Cardiac septum (tissue), 1 donor: ENCODE measurements around the gene ADGRA1. TPM values are rescaled to one million over a fixed set of nuclear protein-coding genes. Genes with fewer than 3 reads are reported as not detected.
"Not testable (repeated sequence)": the region's sequence is repeated elsewhere in the genome, so short reads cannot be mapped to it uniquely, and the experiment has no call there.

ENCODE experiments used
- DNase-seq: peaks from one replicate; pipeline ENCODE4 v3.0.0-alpha.2; 2020; ENCODE audit warnings: low spot score
- intact Hi-C: fragments of 100-400 bp; cut with DNase I; formaldehyde crosslinking; loops from one replicate; pipeline ENCODE4 v1.14.0; 2022
- total RNA-seq: library from RNA; stranded (reverse); fragmentation: NEBNext Ultra II Directional; extraction: Animal tissue kit (Norgen Biotek cat#: 25700); gene quantifications from one replicate; pipeline ENCODE4 v1.2.1, GENCODE V29; 2021
- donor health status: DM: no; HTN: no; CAD: no.

Gene ADGRA1
- total RNA-seq, 1 donor from 2014 or later, result 0.19 TPM

GRCh38 chr10:133165556-133166503 lies 78.1 kb downstream of the ADGRA1 start:
- peak; percentile 69 for DNase-seq
- intact Hi-C loops, result no loop called here

DNA sequence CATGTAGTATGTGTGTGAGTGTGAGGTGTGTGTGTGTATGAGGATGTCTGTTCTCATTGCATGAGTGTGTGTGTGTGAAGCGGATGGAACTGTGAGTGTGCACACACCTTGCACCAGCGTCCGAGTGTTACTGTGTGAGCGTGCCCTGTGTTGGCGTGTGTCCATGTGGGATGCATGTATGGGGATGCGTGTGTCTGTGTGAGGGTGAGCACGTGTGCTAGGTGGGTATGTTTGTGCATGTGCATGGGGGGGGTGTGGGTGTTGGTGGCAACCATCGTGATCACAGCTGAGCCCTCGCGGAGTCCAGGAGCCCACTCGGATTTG lies 78.7 kb downstream of the ADGRA1 start:
- intact Hi-C loops, result no loop called here
- no peak for DNase-seq

- DNase-seq, result peak; percentile 69
Observed at GRCh38 chr10:133166828-133167692, 79.3 kb downstream of the ADGRA1 start.

DNA sequence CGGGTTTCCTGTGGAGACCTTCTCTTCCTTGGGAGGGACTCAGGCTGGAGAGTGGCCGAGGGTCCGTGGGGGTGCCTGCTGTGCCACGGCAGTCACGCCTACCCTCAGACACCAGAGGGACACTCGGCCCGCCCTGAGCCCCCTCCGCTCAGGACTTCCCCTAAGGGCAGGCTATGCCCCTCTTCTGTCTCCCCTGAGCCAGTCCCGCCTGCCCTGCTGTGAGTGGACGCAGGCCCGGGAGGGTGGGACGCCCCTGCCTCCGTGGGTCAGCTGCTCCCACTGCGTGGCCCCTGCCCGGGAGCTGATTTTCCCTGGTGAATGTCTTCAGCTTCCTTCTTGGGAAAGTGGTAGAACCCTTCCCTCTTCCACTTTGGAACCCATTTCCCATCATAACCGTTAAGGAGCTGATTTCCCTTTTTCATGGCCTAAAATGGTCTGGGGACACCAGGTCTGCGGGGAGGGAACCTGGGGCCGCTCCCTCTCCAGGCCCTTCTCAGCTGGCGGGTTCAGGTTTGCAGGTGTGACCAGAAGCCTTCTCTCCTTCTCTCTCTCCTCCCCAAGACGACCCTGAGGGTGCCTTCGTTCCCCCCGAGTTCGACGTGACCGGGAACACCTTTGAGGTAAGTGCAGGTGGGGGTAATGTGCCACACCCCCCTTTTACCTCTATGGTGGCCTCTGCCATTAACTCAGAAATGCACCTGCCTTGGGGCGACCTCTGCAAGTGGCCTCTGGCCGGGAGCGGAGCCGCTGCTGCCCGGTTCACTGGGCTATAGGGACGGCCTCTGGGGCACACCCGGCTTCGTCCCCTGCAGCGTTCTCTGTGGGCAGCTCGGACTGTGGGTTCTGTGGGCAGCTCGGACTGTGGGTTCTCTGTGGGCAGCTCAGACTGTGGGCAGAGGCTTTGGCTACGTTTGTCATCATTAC lies 80.2 kb downstream of the ADGRA1 start:
- intact Hi-C loops, result no loop called here
- DNase-seq, result peak; percentile 62

More at GRCh38 chr10:133166828-133167692, 79.3 kb downstream of the ADGRA1 start:
- intact Hi-C loops, result no loop called here

GRCh38 chr10:133168617-133169031 lies 80.9 kb downstream of the ADGRA1 start:
- DNase-seq, result peak; percentile 50
- intact Hi-C loops, result no loop called here

DNA sequence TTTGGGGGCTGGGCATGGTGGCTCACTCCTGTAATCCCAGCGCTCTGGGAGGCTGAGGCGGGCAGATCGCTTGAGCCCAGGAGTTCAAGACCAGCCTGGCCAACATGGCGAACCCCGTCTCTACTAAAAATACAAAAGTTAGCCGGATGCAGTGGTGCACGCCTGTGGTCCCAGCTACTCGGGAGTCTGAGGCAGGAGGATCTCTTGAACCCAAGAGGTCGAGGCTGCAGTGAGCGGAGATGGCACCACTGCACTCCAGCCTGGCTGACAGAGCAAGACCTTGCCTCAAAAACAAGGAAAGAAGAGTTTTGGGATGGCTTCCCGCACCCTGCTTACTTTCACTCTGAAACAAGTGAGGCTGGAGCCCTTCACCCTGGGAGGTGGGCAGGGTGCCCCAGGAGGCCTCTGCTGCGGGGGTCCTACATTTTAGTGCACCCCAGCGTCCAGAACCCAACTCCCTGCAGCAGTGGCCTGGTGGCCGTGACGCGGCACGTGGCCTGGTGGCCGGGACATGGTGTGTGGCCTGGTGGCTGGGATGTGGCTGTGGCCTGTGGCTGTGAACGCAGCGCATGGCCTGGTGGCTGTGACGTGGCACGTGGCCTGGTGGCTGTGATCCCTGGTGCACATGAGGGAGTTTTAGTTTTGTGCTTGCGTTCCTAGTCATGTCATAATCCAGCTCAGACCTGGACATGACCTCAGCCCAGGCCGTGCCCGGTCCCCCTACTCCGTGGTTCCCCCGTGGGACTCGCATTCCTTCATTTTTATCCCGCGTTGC lies 81.6 kb downstream of the ADGRA1 start:
- peak; percentile 62 for DNase-seq

DNA sequence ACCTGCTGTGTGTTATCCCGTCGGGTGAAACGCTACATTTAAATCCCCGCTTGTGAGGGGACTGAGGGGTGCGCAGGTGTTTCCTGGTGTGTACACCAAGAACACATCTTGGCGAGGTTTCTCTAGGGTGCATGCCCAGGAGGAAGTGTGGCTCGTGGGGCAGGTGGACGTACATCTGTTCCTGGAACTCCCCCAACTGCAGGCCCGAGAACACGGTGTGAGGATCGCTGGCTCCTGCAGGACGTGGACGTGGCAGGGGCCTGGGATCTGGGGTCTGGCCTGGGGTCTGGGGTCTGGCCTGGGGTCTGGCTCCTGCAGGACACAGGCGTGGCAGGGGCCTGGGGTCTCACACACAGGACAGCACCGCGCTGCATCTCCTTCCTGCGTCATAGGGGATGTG lies 82.4 kb downstream of the ADGRA1 start:
- peak; percentile 62 for DNase-seq
- intact Hi-C loops, result no loop called here

More for the DNA sequence above, 81.6 kb downstream of the ADGRA1 start:
- intact Hi-C loops, result no loop called here

- peak; percentile 36 for DNase-seq
- intact Hi-C loops, result no loop called here
Observed at GRCh38 chr10:133173860-133174640, 86.3 kb downstream of the ADGRA1 start.

DNA sequence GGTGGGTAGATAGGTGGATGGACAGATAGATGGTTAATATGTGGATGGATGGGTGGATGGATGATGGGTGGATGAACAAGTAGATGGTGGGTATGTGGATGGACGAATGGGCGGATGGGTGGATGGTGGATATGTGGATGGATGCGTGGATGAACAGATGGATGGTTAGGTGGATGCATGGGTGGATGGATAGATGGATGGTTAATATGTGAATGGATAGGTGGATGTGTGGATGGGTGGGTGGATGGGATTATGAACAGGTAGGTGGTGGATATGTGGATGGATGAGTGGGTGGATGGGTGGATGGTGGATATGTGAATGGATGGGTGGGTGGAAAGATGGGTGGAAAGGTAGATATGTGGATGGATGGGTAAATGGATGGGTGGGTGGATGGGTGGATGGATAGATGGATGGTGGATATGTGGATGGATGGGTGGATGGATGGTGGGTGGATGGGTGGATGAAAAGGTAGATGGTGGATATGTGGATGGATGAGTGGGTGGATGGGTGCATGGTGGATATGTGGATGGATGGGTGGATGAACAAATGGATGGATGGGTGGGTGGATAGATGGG lies 87.1 kb downstream of the ADGRA1 start:
- intact Hi-C loops, result no loop called here

GRCh38 chr10:133175624-133176023 lies 87.9 kb downstream of the ADGRA1 start:
- intact Hi-C loops, DNase-seq: not testable (repeated sequence)

More for the DNA sequence above, 87.1 kb downstream of the ADGRA1 start:
- no peak for DNase-seq

DNA sequence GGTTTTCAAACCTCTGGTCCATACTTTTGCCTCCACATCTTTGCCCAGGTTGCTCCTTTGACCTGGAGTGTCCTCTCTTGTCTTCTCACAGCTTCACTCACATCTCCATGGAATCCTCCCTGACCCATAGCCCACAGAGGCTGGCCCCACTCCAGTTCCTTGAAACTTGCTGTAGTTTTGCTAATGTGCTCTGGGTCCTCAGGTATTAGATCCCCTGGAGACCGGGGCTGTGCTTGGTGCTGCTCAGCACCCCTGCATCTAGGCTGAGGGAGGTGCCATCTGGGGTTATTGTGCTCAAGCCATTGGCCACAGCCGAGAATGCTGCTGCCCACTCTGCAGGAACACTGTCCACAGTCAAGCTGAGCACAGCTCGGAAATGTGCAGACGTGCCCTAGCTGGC lies 88.8 kb downstream of the ADGRA1 start:
- intact Hi-C loops, result no loop called here
- DNase-seq, result no peak

DNA sequence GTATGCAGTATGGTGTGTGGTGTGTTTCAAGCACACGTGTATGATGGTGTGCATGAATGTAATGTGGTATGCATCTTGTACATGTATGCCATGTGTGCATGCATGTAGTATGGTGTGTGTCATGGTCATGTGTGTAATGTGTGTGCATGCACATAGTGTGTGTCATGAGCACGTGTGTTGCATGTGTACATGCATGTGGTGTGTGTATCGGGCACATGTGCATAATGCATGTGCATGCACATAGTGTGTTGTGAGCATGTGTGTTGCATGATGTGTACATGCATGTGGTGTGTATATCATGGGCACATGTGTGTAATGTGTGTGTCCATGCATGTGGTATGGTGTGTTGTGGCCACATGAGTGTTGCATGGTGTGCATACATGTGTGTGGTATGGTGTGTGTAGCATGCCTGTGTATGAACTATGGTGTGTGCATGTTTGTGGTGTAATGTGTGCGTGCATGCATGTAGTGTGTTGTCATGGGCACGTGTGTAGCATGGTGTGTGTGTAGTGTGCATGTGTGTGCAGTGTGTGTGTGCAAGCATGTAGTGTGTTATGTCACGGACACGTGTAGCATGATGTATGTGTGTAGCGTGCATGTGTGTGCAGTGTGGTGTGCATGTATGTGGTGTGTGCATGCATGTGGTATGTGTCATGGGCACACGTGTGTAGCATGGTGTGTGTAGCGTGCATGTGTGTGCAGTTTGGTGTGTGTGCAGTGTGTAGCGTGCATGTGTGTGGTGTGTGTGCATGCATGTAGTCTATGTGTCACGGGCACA lies 89.8 kb downstream of the ADGRA1 start:
- DNase-seq, result no peak
- intact Hi-C loops, result no loop called here

DNA sequence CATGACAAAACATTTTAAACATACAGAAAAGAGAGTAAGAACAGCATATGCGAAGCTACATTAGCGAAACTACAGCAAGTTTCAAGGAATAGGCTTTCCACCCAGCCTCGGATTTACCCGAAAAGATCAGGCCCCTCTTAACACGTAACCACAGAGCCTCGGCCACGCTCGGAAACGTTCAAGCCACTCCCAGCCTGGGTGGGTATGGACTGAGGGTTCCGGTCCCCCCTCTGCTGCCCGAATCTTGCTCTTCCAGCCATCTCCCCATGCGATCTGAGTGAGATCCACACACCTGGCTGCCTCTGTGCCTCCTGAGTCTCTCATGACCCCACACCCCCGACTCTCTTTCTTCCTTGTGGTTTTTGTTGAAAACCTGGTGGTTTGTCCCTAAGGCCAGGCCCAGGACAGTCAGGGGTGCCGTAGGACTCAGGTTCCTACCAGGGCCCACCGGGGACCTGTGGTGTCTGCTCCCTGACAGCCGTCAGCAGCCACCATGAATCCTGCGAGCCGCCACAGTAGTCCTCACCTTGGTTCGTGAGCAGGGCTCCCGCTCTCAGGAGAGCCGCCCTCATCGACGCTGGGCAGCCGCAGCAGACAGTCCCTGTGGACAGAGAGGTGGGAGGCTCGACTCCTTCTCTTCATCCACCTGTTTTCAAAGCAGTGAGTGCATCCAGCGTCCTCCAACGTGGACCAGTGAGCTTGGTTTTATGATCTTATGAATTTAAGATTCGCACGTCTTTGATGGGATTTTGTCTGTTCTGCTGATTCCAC lies 90.8 kb downstream of the ADGRA1 start:
- DNase-seq, result no peak

GRCh38 chr10:133179128-133179520 lies 91.4 kb downstream of the ADGRA1 start:
- intact Hi-C loops, result no loop called here
- DNase-seq, result no peak

More for the DNA sequence above, 90.8 kb downstream of the ADGRA1 start:
- intact Hi-C loops, result no loop called here

GRCh38 chr10:133179651-133180050 lies 91.9 kb downstream of the ADGRA1 start:
- no peak for DNase-seq
- intact Hi-C loops, result no loop called here
